ENCODE data around the gene SPDYE1. TPM values are rescaled to one million over a fixed set of nuclear protein-coding genes. Genes with fewer than 3 reads are reported as not detected.
A peak's percentile ranks its signal among the peaks of the same experiment; 100 is the strongest.
"Not testable (repeated sequence)": the region's sequence is repeated elsewhere in the genome, so short reads cannot be mapped to it uniquely, and the experiment has no call there.

Gene SPDYE1
- total RNA-seq, 4 donors from 2014 or later = not detected

GRCh38 chr7:43992896-43993295 lies 4.8 kb upstream of the SPDYE1 start:
- DNase-seq; H3K9me3 ChIP-seq; H3K27ac ChIP-seq; H3K27me3 ChIP-seq; intact Hi-C loops (cut with DNase I; ENCODE audit: low total_unique reads); H3K4me1 ChIP-seq; H3K4me3 ChIP-seq; H3K36me3 ChIP-seq; in situ Hi-C loops (cut with MboI; ENCODE audit: low pct_ligation_motif_present in 1 of 4, low pct_unique_long_range_greater_than_20kb in 1 of 4, low sequenced_read_pairs in 3 of 4): not testable (repeated sequence)
- 81% methylated on average over 7 of the region's 7 CpGs; no CpG with 5 or more reads in 1 of the 2 donors for WGBS, 2 donors (ENCODE audit: low coverage in 1 of 2)

- DNase-seq; H3K4me1 ChIP-seq; H3K36me3 ChIP-seq; H3K27me3 ChIP-seq; H3K9me3 ChIP-seq; H3K27ac ChIP-seq; intact Hi-C loops (cut with DNase I; ENCODE audit: low total_unique reads); in situ Hi-C loops (cut with MboI; ENCODE audit: low pct_ligation_motif_present in 1 of 4, low pct_unique_long_range_greater_than_20kb in 1 of 4, low sequenced_read_pairs in 3 of 4); H3K4me3 ChIP-seq: not testable (repeated sequence)
- WGBS, 2 donors (ENCODE audit: low coverage in 1 of 2) = 98% methylated on average over 5 of the region's 6 CpGs; no CpG with 5 or more reads in 1 of the 2 donors
Measured at GRCh38 chr7:43994681-43995080, 3.0 kb upstream of the SPDYE1 start.

GRCh38 chr7:44012081-44012480 lies 14.4 kb downstream of the SPDYE1 start:
- H3K4me3 ChIP-seq; H3K27ac ChIP-seq; H3K36me3 ChIP-seq; H3K4me1 ChIP-seq; DNase-seq; in situ Hi-C loops (cut with MboI; ENCODE audit: low pct_ligation_motif_present in 1 of 4, low pct_unique_long_range_greater_than_20kb in 1 of 4, low sequenced_read_pairs in 3 of 4); intact Hi-C loops (cut with DNase I; ENCODE audit: low total_unique reads); H3K9me3 ChIP-seq; H3K27me3 ChIP-seq: not testable (repeated sequence)
- 90% methylated on average over 7 of the region's 8 CpGs; no CpG with 5 or more reads in 1 of the 2 donors for WGBS, 2 donors (ENCODE audit: low coverage in 1 of 2)

GRCh38 chr7:44015090-44015489 lies 17.4 kb downstream of the SPDYE1 start:
- H3K27me3 ChIP-seq; DNase-seq; in situ Hi-C loops (cut with MboI; ENCODE audit: low pct_ligation_motif_present in 1 of 4, low pct_unique_long_range_greater_than_20kb in 1 of 4, low sequenced_read_pairs in 3 of 4); intact Hi-C loops (cut with DNase I; ENCODE audit: low total_unique reads); H3K9me3 ChIP-seq; H3K27ac ChIP-seq; H3K36me3 ChIP-seq; H3K4me3 ChIP-seq: not testable (repeated sequence)
- 100% methylated on average over 2 of the region's 12 CpGs; no CpG with 5 or more reads in 1 of the 2 donors for WGBS, 2 donors (ENCODE audit: low coverage in 1 of 2)
- H3K4me1 ChIP-seq = peaks cover 0 to 17% (median 7%) of the 10 kb centered on the region in 4 donors

- WGBS, 2 donors (ENCODE audit: low coverage in 1 of 2) = 4% methylated on average over 59 of the region's 63 CpGs; no CpG with 5 or more reads in 1 of the 2 donors
- H3K27me3 ChIP-seq; in situ Hi-C loops (cut with MboI; ENCODE audit: low pct_ligation_motif_present in 1 of 4, low pct_unique_long_range_greater_than_20kb in 1 of 4, low sequenced_read_pairs in 3 of 4); H3K9me3 ChIP-seq; intact Hi-C loops (cut with DNase I; ENCODE audit: low total_unique reads); H3K36me3 ChIP-seq: not testable (repeated sequence)
- H3K4me1 ChIP-seq = peaks cover 0 to 17% (median 7%) of the 10 kb centered on the region in 4 donors
- peak; percentile 99 for DNase-seq
- peak overlapping the region; percentile 67 to 88 (median 76) for H3K4me3 ChIP-seq
- peak; percentile 48 to 85 (median 75) for TF ChIP-seq POLR2AphosphoS5 (IDR thresholded peaks at IDR 0.05)
- TF ChIP-seq CTCF (IDR thresholded peaks at IDR 0.05) = peak; percentile 47 to 71 (median 62)
- TF ChIP-seq POLR2A (IDR thresholded peaks at IDR 0.05) = peak; percentile 84
- H3K27ac ChIP-seq = peak overlapping the region; percentile 76 to 92 (median 82)
Measured at GRCh38 chr7:44018857-44019807, 21.4 kb downstream of the SPDYE1 start.

- H3K9me3 ChIP-seq; DNase-seq; H3K27me3 ChIP-seq; H3K36me3 ChIP-seq; H3K4me3 ChIP-seq; in situ Hi-C loops (cut with MboI; ENCODE audit: low pct_ligation_motif_present in 1 of 4, low pct_unique_long_range_greater_than_20kb in 1 of 4, low sequenced_read_pairs in 3 of 4); intact Hi-C loops (cut with DNase I; ENCODE audit: low total_unique reads): not testable (repeated sequence)
- 45 to 68% methylated on average over 2 to 6 of the region's 6 CpGs for whole genome bisulfite sequencing, 2 donors (ENCODE audit: low coverage in 1 of 2)
- peaks cover 0 to 17% (median 7%) of the 10 kb centered on the region in 4 donors for H3K4me1 ChIP-seq
- peak overlapping the region; percentile 76 to 92 (median 82) for H3K27ac ChIP-seq
Measured at GRCh38 chr7:44019825-44020224, 22.1 kb downstream of the SPDYE1 start.

GRCh38 chr7:44022069-44022468 lies 24.4 kb downstream of the SPDYE1 start:
- 53% methylated on average over 6 of the region's 7 CpGs; no CpG with 5 or more reads in 1 of the 2 donors for WGBS, 2 donors (ENCODE audit: low coverage in 1 of 2)
- H3K27ac ChIP-seq; H3K4me3 ChIP-seq; H3K9me3 ChIP-seq; DNase-seq; H3K27me3 ChIP-seq; H3K36me3 ChIP-seq; in situ Hi-C loops (cut with MboI; ENCODE audit: low pct_ligation_motif_present in 1 of 4, low pct_unique_long_range_greater_than_20kb in 1 of 4, low sequenced_read_pairs in 3 of 4); intact Hi-C loops (cut with DNase I; ENCODE audit: low total_unique reads): not testable (repeated sequence)
- H3K4me1 ChIP-seq = peaks cover 0 to 17% (median 7%) of the 10 kb centered on the region in 4 donors

- H3K27ac ChIP-seq; H3K36me3 ChIP-seq; H3K27me3 ChIP-seq; H3K9me3 ChIP-seq; in situ Hi-C loops (cut with MboI; ENCODE audit: low pct_ligation_motif_present in 1 of 4, low pct_unique_long_range_greater_than_20kb in 1 of 4, low sequenced_read_pairs in 3 of 4); H3K4me3 ChIP-seq; DNase-seq; intact Hi-C loops (cut with DNase I; ENCODE audit: low total_unique reads): not testable (repeated sequence)
- WGBS, 2 donors (ENCODE audit: low coverage in 1 of 2) = 47 to 57% methylated on average over 4 to 5 of the region's 6 CpGs
- H3K4me1 ChIP-seq = peaks cover 0 to 14% (median 7%) of the 10 kb centered on the region in 4 donors
Measured at GRCh38 chr7:44022796-44023467, 25.2 kb downstream of the SPDYE1 start.

GRCh38 chr7:44029433-44029832 lies 31.7 kb downstream of the SPDYE1 start:
- in situ Hi-C loops (cut with MboI; ENCODE audit: low pct_ligation_motif_present in 1 of 4, low pct_unique_long_range_greater_than_20kb in 1 of 4, low sequenced_read_pairs in 3 of 4); H3K27me3 ChIP-seq; H3K27ac ChIP-seq; DNase-seq; H3K9me3 ChIP-seq; H3K36me3 ChIP-seq; intact Hi-C loops (cut with DNase I; ENCODE audit: low total_unique reads); H3K4me3 ChIP-seq; H3K4me1 ChIP-seq: not testable (repeated sequence)
- WGBS, 2 donors (ENCODE audit: low coverage in 1 of 2) = no CpG with 5 or more reads among the region's 11 CpGs

Measured in transverse colon (tissue), 4 donors.